ENCODE measurements around the gene SLC24A4.

Gene SLC24A4

DNA sequence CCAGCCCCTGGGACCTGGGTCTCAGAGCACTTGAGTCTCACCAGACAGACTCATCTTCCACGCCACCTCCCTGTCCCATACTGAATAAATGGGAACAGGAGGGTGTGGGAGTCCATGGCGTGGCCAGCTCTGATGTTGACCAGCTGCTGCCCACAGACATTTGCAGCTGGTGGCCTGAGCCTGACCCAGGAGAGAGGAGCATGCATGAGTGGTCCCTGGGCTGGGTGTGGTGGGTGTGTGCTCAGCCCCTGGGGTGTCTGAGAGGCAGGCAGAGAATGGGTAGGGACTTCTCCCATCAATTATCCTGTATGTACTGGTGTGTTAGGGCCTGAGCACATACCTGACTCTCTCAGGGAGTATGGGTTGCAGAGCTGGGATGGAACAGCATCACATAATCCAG lies 49.3 kb downstream of the SLC24A4 start:
- Mint-ChIP-seq H3K4me3 (no peak overlapping the region), H3K4me1 (ENCODE audit: low read depth) (no peaks in the 10 kb centered on the region), H3K27me3 (ENCODE audit: low read depth) (peaks cover 14% of the 10 kb centered on the region), H3K9me3 (no peaks in the 10 kb centered on the region), H3K36me3 (ENCODE audit: low read depth) (no peaks in the 10 kb centered on the region), H3K27ac (no peak overlapping the region)

GRCh38 chr14:92373336-92373735 lies 50.4 kb downstream of the SLC24A4 start:
- Mint-ChIP-seq H3K9me3 (no peaks in the 10 kb centered on the region), H3K4me1 (ENCODE audit: low read depth) (no peaks in the 10 kb centered on the region), H3K27ac (no peak overlapping the region), H3K4me3 (no peak overlapping the region), H3K36me3 (ENCODE audit: low read depth) (no peaks in the 10 kb centered on the region), H3K27me3 (ENCODE audit: low read depth) (peaks cover 5% of the 10 kb centered on the region)

DNA sequence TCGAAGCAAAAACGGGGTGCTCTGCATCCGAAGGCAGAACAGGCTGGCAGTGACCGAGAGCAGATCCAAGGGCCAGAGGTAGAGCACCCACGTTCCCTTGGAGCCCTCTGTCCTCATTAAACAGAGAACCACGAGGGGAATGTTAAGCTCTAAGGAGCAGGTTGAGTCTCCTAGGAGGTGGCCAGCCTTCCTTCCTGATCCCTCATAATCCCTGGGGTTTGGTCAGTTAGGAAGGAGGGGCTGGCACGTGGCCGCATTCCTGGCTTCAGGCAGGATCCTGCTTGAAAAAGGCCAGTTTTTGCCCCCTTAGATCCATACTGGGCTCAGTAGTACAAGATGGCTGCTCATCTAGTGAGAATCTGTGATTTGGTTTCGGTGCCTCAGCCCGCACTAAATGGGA lies 57.2 kb downstream of the SLC24A4 start:
- Mint-ChIP-seq H3K4me3 (no peak overlapping the region), H3K27ac (no peak overlapping the region), H3K9me3 (no peaks in the 10 kb centered on the region), H3K36me3 (ENCODE audit: low read depth) (no peaks in the 10 kb centered on the region), H3K4me1 (ENCODE audit: low read depth) (no peaks in the 10 kb centered on the region), H3K27me3 (ENCODE audit: low read depth) (no peaks in the 10 kb centered on the region)

GRCh38 chr14:92380582-92380981 lies 57.6 kb downstream of the SLC24A4 start:
- Mint-ChIP-seq H3K27me3 (ENCODE audit: low read depth) (no peaks in the 10 kb centered on the region), H3K27ac (no peak overlapping the region), H3K4me1 (ENCODE audit: low read depth) (no peaks in the 10 kb centered on the region), H3K4me3 (no peak overlapping the region), H3K36me3 (ENCODE audit: low read depth) (no peaks in the 10 kb centered on the region), H3K9me3 (no peaks in the 10 kb centered on the region)

- H3K9me3 Mint-ChIP-seq, result no peaks in the 10 kb centered on the region
- H3K27ac Mint-ChIP-seq, result no peak overlapping the region
These were observed 59.7 kb downstream of the SLC24A4 start for GRCh38 chr14:92382677-92383076.

GRCh38 chr14:92383805-92384204 lies 60.8 kb downstream of the SLC24A4 start:
- Mint-ChIP-seq H3K27me3 (ENCODE audit: low read depth) (no peaks in the 10 kb centered on the region), H3K4me1 (ENCODE audit: low read depth) (no peaks in the 10 kb centered on the region), H3K4me3 (no peak overlapping the region), H3K36me3 (ENCODE audit: low read depth) (no peaks in the 10 kb centered on the region), H3K27ac (no peak overlapping the region), H3K9me3 (no peaks in the 10 kb centered on the region)

More at GRCh38 chr14:92382677-92383076, 59.7 kb downstream of the SLC24A4 start:
- Mint-ChIP-seq H3K4me3 (no peak overlapping the region), H3K27me3 (ENCODE audit: low read depth) (no peaks in the 10 kb centered on the region), H3K4me1 (ENCODE audit: low read depth) (no peaks in the 10 kb centered on the region), H3K36me3 (ENCODE audit: low read depth) (no peaks in the 10 kb centered on the region)

DNA sequence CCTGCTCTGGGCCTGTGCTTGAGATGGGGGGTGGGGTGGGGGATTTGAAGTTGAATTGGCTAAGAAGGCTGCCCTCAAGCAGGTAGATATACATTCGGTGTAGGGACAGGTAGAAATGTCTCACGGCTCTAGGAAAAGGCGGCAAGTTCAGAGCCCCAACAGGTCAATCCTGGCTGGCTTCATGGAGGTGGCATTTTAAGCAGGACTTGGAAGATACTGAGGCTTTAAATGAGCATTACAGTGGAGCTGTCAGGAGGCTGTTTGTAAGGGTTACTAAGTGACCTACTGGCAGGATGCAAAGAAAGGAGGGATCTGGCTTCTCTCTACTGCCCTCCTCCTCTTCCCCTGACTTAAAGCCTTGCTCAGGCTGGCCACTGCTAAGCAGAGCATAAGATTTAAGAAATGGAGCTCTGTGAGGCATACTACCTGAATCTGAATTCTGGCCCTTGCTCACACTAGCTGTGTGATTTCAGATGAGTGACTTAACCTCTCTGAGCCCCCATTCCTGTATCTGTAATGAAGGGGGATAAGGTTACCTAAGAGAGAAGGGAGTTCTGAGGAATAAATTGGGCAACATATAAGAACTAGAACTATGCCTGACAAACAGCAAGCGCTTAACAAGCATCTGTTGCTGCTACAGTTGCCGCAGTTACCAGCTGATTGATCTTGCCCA lies 61.6 kb downstream of the SLC24A4 start:
- Mint-ChIP-seq H3K4me1 (ENCODE audit: low read depth) (no peaks in the 10 kb centered on the region), H3K27me3 (ENCODE audit: low read depth) (no peaks in the 10 kb centered on the region), H3K9me3 (no peaks in the 10 kb centered on the region), H3K27ac (no peak overlapping the region), H3K4me3 (no peak overlapping the region), H3K36me3 (ENCODE audit: low read depth) (no peaks in the 10 kb centered on the region)

DNA sequence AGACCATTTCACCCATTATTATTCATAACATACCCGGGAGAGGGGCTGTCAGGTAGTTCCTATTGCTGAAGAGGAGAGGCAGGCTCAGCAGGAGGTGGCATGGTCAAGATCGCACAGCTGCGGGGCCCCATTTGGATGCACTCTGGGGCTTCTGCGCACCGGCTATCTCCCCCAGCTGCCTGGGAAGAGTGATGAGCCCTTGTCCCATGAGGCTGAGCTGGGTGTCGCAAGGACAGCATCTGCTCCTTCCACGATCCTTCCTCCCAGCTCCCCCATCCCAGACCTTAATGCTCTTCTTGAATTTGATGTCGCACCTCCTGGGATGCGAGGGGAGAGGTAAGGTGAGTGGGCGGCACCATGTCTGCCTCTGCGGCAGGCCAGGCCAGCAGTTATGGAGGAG lies 62.6 kb downstream of the SLC24A4 start:
- no peaks in the 10 kb centered on the region for H3K4me1 Mint-ChIP-seq (ENCODE audit: low read depth)
- no peaks in the 10 kb centered on the region for H3K9me3 Mint-ChIP-seq
- H3K4me3 Mint-ChIP-seq, result no peak overlapping the region
- no peaks in the 10 kb centered on the region for H3K36me3 Mint-ChIP-seq (ENCODE audit: low read depth)
- no peak overlapping the region for H3K27ac Mint-ChIP-seq
- H3K27me3 Mint-ChIP-seq (ENCODE audit: low read depth), result no peaks in the 10 kb centered on the region

DNA sequence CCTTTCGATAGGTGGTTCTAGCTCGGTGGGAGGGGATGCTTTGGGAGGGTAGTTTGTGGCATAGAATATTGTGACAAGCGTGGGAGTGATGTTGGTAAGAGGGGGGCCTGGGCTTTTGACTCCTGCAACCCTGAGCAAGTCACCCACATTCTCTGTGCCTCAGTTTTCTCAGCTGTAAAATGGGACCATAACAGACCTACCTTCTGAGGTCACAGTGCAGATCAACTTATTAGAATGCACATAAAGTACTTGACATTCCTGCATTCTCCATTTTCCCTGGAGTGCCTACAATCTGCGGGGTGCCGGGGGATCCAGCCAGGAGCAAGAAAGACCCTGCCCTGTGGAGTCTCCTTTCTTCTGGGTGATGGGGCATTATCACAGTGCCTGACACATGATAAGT lies 63.2 kb downstream of the SLC24A4 start:
- no peaks in the 10 kb centered on the region for H3K9me3 Mint-ChIP-seq
- no peaks in the 10 kb centered on the region for H3K36me3 Mint-ChIP-seq (ENCODE audit: low read depth)
- no peak overlapping the region for H3K4me3 Mint-ChIP-seq
- no peak overlapping the region for H3K27ac Mint-ChIP-seq
- no peaks in the 10 kb centered on the region for H3K4me1 Mint-ChIP-seq (ENCODE audit: low read depth)
- no peaks in the 10 kb centered on the region for H3K27me3 Mint-ChIP-seq (ENCODE audit: low read depth)

GRCh38 chr14:92386637-92387036 lies 63.7 kb downstream of the SLC24A4 start:
- Mint-ChIP-seq H3K27me3 (ENCODE audit: low read depth) (no peaks in the 10 kb centered on the region), H3K4me3 (no peak overlapping the region), H3K36me3 (ENCODE audit: low read depth) (no peaks in the 10 kb centered on the region), H3K9me3 (no peaks in the 10 kb centered on the region), H3K4me1 (ENCODE audit: low read depth) (no peaks in the 10 kb centered on the region), H3K27ac (no peak overlapping the region)

DNA sequence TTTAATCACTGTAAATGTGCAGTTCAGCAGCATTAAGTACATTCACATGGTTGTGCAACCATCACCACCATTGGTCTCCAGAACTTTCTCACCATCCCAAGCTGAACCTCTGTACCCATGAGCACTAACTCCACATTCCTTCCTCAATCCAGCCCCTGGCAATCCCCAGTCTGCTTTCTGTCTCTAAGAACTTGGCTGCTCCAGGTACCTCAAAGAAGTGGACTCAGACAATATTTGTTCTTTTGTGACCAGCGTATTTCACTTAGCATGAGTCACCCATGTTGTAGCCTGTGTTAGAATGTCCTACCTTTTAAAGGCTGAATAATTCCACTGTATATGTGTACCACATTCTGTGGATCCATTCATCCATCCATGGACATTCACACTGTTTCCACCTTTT lies 64.6 kb downstream of the SLC24A4 start:
- Mint-ChIP-seq H3K4me3 (no peak overlapping the region), H3K9me3 (no peaks in the 10 kb centered on the region), H3K27me3 (ENCODE audit: low read depth) (no peaks in the 10 kb centered on the region), H3K27ac (no peak overlapping the region), H3K36me3 (ENCODE audit: low read depth) (no peaks in the 10 kb centered on the region), H3K4me1 (ENCODE audit: low read depth) (no peaks in the 10 kb centered on the region)

DNA sequence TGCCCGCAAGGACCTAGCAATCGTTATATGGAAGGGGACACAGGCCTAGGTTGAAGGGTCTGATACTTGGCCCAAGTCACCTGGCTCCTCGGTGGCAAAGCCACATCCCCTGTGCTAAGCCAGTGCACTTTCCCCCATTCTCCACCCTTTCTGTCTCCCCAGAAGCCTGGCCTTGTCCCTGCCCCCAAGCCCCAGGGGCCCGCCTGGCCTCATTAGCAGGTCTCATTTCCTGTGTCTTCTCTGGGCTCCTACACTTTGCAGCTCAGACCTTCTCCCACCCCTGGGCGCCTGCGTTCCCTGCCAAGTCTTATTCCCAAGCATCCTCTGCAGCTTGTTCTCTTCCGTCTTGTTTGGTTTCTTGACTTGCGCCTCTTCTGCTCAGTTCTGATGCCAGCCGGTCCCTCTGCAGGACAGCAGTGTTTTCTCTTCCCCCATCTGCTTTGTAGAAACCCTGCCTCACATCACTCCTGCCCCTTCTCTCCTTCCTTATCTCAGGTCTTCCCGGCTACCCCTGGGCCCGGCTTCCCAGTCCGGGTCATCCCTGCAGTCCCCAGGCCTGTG lies 66.7 kb downstream of the SLC24A4 start:
- Mint-ChIP-seq H3K27me3 (ENCODE audit: low read depth) (no peaks in the 10 kb centered on the region), H3K4me1 (ENCODE audit: low read depth) (no peaks in the 10 kb centered on the region), H3K36me3 (ENCODE audit: low read depth) (no peaks in the 10 kb centered on the region), H3K27ac (no peak overlapping the region), H3K4me3 (no peak overlapping the region), H3K9me3 (no peaks in the 10 kb centered on the region)

DNA sequence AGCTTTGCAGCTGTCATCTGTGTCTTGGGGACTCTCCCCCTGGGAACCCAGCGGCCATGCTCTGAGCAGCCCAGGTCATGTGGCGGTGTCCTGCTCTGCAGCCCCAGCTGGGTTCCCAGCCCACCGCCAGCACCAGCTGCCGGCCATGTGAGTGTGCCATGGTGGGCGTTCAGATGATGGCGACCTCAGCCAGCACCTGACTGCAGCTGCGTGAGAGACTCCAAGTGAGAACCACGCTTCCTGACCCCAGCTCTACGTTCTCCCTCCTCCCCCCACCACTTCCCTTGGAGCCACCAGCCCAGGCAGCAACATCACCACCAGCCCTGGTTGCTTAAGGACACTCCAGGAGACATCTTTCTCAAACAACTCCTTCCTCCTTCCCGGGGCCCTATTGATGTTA lies 68.8 kb downstream of the SLC24A4 start:
- Mint-ChIP-seq H3K36me3 (ENCODE audit: low read depth) (no peaks in the 10 kb centered on the region), H3K27me3 (ENCODE audit: low read depth) (peaks cover 2% of the 10 kb centered on the region), H3K9me3 (no peaks in the 10 kb centered on the region), H3K27ac (no peak overlapping the region), H3K4me1 (ENCODE audit: low read depth) (no peaks in the 10 kb centered on the region), H3K4me3 (no peak overlapping the region)

DNA sequence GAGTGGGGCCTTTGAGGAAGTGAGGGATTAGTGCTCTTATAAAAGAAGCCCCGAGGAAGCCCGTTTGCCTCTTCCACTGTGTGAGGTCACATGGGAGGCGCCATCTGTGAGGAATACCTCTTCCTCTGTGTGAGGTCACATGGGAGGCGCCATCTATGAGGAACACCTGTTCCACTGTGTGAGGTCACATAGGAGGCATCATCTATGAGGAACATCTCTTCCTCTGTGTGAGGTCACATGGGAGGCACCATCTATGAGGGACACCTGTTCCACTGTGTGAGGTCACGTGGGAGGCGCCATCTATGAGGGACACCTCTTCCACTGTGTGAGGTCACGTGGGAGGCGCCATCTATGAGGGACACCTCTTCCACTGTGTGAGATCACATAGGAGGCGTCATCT lies 69.7 kb downstream of the SLC24A4 start:
- no peak overlapping the region for H3K4me3 Mint-ChIP-seq
- no peaks in the 10 kb centered on the region for H3K4me1 Mint-ChIP-seq (ENCODE audit: low read depth)

DNA sequence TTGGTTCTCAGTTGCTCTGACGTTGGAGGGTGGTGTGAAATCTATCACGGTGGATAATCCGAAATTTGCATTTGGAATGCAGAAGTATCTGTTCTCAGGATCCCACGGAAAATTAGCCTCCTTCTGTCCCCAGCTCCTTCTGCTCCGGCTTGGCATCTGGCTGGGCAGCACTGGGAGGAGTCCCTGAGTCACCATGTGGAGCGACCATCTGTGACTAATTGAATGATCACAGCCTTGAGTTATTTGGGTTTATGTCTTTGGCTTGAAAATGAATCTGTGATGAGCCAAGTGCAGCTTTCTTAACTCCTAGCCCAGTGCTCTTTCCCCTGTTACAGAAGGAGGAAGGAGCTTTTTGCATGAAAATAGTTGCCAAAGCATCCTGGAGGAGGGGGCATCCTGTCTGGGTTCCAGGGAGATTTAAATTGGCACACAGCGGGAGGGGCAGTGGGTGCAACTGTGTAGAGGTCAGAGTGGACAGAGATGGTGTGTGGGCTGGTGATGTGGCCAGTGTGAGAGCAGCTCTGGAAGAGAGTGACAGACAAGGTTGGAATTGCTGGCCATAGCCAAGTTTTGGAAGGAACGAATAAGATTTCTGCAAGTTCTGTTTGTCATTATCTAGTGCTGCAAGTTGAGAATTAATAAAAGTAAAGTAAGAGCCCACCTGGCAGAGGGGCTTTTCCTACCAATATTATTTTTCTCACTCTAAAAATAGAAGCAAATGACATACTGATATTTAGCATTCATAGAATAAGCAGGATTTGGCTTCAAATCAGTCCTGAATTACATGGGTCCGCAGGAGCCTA lies 74.4 kb downstream of the SLC24A4 start:
- no peaks in the 10 kb centered on the region for H3K4me1 Mint-ChIP-seq (ENCODE audit: low read depth)
- no peaks in the 10 kb centered on the region for H3K36me3 Mint-ChIP-seq (ENCODE audit: low read depth)

More for the DNA sequence above, 69.7 kb downstream of the SLC24A4 start:
- H3K27ac Mint-ChIP-seq, result no peak overlapping the region
- H3K27me3 Mint-ChIP-seq (ENCODE audit: low read depth), result peaks cover 3% of the 10 kb centered on the region
- no peaks in the 10 kb centered on the region for H3K36me3 Mint-ChIP-seq (ENCODE audit: low read depth)
- H3K9me3 Mint-ChIP-seq, result no peaks in the 10 kb centered on the region

More for the DNA sequence above, 74.4 kb downstream of the SLC24A4 start:
- H3K9me3 Mint-ChIP-seq, result no peaks in the 10 kb centered on the region
- H3K27ac Mint-ChIP-seq, result no peak overlapping the region
- H3K27me3 Mint-ChIP-seq (ENCODE audit: low read depth), result peaks cover 12% of the 10 kb centered on the region
- H3K4me3 Mint-ChIP-seq, result no peak overlapping the region

Data from T-helper 1 cell treated with Interleukin-12 subunit alpha and Interleukin-12 subunit beta and Interleukin-4 antibody, amounts not matched to agents 30 μg/mL and 1 μg/mL, for 36 hours (primary cell).